ENCODE measurements around the gene CAMSAP3.
"Not testable (repeated sequence)": the region's sequence is repeated elsewhere in the genome, so short reads cannot be mapped to it uniquely, and the experiment has no call there.

CAMSAP3 gene

DNA sequence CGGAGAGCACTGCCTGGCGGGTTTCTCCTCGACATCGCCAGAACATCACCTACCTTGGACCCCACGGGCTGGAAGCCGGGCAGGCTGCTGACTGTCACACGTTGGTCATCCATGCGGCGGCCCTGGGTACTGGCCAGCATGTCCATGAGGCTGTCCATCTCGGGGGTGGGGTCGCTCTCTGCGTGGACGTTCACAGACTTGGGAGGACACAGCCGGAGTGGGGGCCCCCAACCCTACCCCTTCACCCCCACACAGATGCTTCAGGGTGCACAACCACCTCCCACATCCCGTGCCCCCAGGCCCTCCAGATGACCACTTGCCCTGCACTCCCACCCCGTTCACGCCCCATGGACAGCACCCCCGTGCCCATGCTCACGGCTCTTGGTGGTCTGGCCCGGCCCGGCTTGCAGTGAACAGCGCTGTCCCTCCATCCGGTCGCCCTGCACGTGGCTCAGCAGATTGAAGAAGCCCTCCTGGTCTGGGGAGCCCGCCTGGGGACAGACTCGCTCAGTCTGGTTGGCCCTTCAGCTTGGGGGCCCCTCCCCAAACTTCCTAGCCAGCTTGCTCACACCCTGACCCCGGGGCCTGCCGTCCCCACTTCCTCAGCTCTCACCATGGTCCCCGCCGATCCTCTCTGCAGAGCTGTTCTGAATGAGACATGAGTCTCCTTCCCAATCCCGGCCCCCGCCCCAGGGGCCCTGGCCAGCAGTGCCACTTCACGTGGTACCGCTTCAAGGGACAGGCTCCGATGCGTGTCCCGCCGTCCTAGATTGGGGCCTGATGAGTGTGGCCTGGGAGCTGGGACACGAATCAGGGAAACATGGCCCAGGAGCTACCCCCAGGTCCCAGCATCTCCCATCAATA is 36.9 kb downstream of the CAMSAP3 start:
- DNase-seq = no peak

GRCh38 chr19:7633698-7634097 is 38.0 kb downstream of the CAMSAP3 start, which contains the start of gene PCP2:
Gene PCP2, minus strand, starts transcription at chr19:7633719. Its CDS starts 262 bp downstream, at chr19:7633457.
- no peak for DNase-seq

- no peak for DNase-seq
Observed at GRCh38 chr19:7635670-7636069, 40.0 kb downstream of the CAMSAP3 start.

DNA sequence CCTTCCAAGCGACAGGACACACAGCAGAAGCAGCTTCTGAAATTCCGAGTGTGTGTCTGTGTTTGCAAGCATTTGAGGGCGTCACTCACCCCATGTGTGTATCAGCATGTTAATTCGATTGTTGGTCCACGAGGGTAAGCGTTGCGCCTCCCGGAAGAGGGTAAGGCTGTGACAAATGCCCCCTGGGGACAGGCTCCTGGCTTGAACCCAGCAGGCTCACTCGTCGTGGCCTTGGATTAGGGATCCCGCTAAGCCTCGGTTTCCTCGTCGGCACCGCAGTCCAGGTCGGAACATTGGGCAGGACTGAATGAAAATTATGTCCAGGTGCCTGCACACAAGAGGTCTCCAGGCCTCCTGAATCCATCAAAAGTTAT is 40.6 kb downstream of the CAMSAP3 start:
- DNase-seq = no peak

DNA sequence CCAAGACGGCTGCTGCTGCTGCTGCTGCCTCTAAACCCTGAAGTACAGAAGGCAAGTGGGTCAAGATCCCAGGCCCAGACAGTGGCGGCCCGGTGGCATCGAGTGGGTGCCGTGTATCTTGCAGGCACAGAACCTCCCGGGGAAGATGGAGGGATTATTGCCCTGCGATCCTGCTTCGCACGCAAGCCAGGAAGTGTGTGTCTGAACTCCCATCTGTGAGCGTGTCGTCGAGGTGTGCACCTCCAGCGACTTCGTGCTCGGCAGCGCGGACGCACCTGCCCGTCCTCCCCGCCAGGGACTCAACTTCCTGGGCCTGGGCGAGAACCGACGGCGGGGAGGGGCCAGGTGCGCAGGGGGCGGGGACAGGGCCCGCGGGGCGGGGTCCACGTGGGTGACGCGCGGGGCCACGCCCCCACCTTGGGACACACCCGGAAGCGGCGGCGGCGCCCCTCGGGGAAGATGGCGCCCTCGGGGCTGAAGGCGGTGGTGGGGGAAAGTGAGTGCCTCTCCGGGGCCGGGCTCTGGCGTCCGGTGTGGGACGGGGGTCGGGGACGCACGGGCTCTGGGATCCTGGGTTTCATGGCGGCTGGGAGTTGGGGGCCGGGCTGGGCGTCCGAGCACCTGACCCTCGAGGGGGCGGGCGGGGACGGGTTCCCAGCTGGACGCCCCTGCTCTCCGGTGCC is 41.2 kb downstream of the CAMSAP3 start, which contains the start of gene STXBP2:
Gene STXBP2 (plus strand): TSS at position 420 of the 683 bp plus-strand sequence. CDS start 40 bp downstream, at position 460.
- DNase-seq = peak; percentile 90

- DNase-seq = no peak
Observed at GRCh38 chr19:7637374-7638256, 42.0 kb downstream of the CAMSAP3 start.

DNA sequence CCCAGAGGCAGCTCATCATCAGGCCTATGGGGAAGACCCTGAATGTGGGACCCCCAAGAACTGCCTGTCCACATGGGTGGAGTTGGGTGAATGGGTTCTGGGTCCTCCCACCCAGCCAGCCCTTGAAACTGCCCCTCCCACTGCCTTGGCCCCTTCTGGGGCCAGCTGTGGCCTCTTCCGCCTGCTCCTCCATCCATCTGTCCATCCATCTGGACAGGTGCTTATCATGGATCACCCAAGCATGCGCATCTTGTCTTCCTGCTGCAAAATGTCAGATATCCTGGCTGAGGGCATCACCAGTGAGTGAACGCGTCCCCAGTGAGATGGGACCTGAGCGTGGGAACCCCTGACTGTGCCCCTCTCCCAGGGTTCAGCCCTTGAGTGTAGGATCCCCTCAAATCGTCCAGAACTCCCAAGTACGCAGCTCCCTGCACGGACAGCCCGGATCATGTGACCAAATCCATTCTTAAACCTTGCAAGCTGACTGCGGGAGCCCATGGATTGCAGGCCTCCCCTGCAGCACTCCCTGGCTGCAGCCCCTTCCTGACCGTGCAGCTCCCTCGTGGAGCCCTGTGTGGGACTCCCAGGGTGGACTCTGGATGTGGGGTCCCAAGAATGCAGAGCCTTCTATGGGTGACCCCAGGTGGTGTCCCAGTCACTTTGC is 43.3 kb downstream of the CAMSAP3 start:
- no peak for DNase-seq

GRCh38 chr19:7639863-7640348 is 44.2 kb downstream of the CAMSAP3 start:
- DNase-seq = no peak

DNA sequence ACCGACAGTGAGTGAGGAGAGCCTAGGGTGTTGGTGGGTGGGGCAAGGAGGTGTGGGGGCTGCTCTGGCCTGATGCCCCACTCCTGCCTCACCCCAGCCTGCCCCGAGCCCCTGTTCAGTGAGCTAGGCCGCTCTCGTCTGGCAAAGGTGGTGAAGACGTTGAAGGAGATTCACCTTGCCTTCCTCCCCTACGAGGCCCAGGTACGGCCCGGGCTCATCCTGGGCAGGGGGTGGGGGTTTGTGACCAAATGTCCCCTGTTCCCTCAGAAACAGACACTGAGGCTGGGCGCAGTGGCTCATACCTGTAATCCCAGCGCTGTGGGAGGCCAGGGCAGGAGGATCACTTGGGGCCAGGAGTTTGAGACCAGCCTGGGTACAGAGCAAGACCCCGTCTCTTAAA is 45.1 kb downstream of the CAMSAP3 start:
- no peak for DNase-seq

GRCh38 chr19:7641290-7642276 is 45.9 kb downstream of the CAMSAP3 start:
- DNase-seq = no peak

DNA sequence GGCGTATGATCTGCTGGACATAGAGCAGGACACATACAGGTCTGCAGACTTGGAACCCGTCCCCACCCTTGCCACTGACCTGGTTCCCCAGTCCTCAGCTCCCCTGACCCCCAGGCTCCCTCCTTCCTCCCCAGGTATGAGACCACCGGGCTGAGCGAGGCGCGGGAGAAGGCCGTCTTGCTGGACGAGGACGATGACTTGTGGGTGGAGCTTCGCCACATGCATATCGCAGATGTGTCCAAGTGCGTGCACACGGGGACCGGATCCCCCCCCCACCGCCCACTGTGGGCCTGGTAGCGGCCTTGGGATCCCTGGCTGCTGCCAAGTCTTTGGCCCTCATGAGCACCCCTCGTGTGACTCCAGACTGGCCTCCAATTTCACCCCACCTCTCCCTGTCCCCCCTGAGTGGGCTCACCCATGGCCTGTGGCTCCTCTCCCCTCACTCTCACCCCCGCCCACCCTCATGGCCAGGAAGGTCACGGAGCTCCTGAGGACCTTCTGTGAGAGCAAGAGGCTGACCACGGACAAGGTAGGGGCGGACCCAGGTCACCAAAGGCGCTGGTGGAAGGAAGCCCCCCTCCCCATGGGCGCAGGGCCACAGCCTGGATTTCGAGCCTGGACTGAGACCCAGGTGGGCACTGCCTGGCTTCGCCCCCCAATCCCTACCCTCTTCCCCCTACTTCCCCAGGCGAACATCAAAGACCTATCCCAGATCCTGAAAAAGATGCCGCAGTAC is 46.8 kb downstream of the CAMSAP3 start:
- no peak for DNase-seq

GRCh38 chr19:7643031-7643415 is 47.4 kb downstream of the CAMSAP3 start:
- no peak for DNase-seq

- DNase-seq = not testable (repeated sequence)
Observed at GRCh38 chr19:7643629-7644549, 48.2 kb downstream of the CAMSAP3 start.

DNA sequence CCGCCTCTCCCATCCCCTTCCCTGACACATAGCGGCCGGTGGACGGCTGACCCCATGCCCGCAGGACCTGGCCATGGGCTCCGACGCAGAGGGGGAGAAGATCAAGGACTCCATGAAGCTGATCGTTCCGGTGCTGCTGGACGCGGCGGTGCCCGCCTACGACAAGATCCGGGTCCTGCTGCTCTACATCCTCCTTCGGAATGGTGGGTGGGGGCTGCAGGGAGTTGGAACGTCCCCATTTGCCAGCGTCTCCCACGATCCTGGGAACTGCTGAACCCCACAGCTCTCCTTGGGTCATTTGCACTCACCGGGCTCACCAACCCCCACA is 48.9 kb downstream of the CAMSAP3 start:
- DNase-seq = no peak

GRCh38 chr19:7645163-7645562 is 49.5 kb downstream of the CAMSAP3 start:
- no peak for DNase-seq

DNA sequence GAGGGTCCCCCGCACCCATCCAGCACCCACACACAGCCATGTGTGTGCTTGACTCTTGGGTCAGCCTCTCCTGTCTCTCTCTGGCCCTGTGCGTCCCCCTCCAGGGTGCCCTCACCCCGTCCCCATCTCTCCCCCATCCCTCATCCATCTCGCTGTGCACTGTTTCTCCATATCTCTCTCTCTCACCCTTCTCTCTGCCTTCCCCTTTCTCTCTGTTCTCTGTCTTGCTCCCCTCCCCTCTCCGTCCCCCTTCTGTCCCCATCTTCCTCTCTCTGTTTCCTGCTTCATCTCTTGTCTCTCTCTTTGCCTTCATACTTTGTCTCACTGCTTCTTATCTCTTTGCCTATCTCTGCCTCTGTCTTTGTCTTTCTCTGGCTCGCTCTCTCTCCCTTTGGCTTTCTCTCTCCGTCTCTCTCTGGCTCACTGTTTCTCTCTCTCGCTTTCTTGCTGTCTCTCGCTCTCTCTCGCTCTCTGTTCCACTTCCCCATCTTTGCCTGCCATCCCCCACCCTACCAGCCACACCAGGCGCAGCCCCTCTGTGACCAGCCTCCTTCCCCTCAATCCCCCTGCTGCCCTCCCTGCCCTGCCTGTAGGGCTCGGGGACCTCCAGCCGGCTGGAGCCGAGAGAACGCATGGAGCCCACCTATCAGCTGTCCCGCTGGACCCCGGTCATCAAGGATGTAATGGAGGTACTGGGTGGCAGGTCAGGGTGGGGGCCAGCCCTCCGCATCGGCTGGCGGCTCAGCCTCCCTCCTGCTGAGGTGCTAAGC is 50.2 kb downstream of the CAMSAP3 start:
- DNase-seq = no peak

GRCh38 chr19:7646426-7646700 is 50.7 kb downstream of the CAMSAP3 start:
- DNase-seq = no peak

GRCh38 chr19:7647156-7647555 is 51.5 kb downstream of the CAMSAP3 start:
- no peak for DNase-seq
